SK-MEL-5 (cell line): ENCODE measurements around the gene NDOR1. TPM values are rescaled to one million over a fixed set of nuclear protein-coding genes. Genes with fewer than 3 reads are reported as not detected.

Source experiments
- DNase-seq: peaks from one replicate; pipeline ENCODE4 v3.0.0-alpha.2; 2016; ENCODE audit warnings: low read depth, low spot score
- in situ Hi-C: cut with HindIII; loops from 2 replicates; pipeline ENCODE4 v1.10.0; 2016; ENCODE audit warnings: low sequenced_read_pairs, high pct_unique_total_duplicates, low pct_unique_long_range_greater_than_20kb
- polyA plus RNA-seq, 2 experiments: library from polyadenylated mRNA; depleted of rRNA; stranded (reverse); fragments of >200 nt; gene quantifications; 2 replicates each; pipeline ENCODE4 v1.2.3, GENCODE V29; 2015
- total RNA-seq: library from RNA; depleted of rRNA; stranded (reverse); fragments of >200 nt; shearing (Covaris generic); gene quantifications from 2 replicates; pipeline ENCODE4 v1.2.3, GENCODE V29; 2014; rRNA removed

The NDOR1 gene
- total RNA-seq = 5.1 and 6.4 TPM in 2 replicates
- 22.3 and 24.3 TPM in 2 replicates for polyA plus RNA-seq (2015; cell fraction: cytosol; rRNA removed)
- polyA plus RNA-seq (2015; cell fraction: nucleus; rRNA removed) = 145 and 163 TPM in 2 replicates

DNA sequence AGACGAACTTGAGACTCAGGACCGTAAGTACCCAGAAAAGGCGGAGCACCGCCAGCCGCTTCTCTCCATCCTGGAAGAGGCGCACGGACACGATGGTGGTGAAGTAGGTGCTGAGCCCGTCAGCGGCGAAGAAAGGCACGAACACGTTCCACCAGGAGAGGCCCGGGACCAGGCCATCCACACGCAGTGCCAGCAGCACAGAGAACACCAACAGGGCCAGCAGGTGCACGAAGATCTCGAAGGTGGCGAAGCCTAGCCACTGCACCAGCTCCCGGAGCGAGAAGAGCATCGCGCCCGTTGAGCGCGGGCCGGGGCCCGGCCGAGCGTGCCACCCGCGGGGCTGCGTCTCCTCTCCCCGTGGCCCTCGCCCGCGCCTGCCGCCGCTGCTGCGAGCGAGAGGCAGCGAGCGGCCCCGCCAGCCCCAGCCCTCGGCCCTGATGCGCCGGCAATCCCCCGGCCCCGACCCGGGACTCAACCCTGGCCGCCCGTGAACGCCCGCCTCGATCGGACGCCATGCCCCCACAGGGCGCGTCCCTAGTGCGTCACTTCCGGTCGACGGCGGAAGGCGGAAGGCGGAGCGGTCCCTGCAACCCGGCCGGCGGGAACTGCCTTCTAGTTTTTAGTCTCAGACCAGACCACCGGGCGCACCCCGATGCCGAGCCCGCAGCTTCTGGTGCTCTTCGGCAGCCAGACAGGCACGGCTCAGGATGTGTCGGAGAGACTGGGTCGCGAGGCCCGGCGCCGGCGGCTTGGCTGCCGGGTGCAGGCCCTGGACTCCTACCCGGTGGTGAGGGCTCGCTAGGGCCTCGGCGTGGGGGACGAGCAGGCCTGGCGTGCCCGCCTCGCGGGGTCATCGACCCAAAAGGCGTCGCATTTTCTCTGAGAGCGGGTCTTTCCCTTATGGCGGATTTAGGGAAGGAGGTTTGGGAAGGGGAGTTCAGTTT lies at the start of gene NDOR1, which contains the start of gene TMEM203:
Gene NDOR1, plus strand, starts transcription at position 575 of the 944 bp plus-strand sequence. Its CDS starts 78 bp downstream, at position 653.
Gene TMEM203, minus strand, starts transcription at position 523 of the 944 bp plus-strand sequence. Its CDS starts 234 bp downstream, at position 289.
- peak; percentile 83 for DNase-seq
- in situ Hi-C loops = no loop called here

DNA sequence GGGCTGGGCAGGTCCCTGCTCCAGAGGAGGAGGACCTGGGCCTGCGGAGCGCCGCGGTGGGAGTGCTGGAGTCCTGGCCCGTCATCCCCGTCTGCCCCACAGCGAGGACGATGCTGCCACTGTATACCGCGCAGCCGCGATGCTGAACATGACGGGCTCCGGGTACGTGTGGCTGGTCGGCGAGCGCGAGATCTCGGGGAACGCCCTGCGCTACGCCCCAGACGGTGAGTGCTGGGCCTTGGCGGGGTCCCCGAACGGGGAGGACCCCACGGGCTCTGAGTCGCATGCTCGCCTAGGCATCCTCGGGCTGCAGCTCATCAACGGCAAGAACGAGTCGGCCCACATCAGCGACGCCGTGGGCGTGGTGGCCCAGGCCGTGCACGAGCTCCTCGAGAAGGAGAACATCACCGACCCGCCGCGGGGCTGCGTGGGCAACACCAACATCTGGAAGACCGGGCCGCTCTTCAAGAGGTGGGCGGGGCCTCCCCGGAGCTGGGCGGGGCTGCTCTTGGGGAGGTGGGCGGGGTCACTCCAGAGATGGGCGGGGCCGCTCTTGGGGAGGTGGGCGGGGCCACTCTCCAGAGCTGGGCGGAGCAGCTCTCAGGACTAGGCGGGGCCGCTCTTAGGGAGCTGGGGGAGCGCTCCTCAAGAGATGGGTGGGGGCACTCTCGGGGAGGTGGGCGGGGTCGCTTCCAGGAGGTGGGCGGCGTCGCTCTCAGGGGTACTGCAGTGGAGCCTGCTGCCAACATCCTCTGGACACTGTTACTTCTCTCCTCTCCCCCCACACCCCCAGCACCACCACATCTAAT lies 48.7 kb upstream of the NDOR1 start:
- in situ Hi-C loops = no loop called here
- peak; percentile 44 for DNase-seq

- in situ Hi-C loops = no loop called here
- no peak for DNase-seq
These were observed 47.7 kb upstream of the NDOR1 start for GRCh38 chr9:137157618-137158415.

DNA sequence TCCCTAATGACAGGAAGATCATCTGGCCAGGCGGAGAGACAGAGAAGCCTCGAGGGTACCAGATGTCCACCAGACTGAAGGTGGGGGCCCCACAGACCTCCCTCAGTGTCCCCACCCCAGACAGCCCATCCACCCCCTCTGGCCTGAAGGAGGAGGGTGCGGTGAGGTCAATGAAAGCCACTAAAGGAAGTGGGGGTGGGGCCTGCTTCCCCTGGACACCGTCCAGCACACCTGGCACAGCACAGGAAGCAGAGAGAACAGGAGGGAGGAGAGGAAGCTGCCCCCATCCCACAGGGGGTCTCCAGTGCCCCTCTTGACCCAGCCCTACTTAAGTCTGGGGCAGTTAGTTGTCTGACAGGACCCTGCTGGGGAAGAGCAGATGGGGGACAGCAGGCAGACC lies 46.9 kb upstream of the NDOR1 start:
- DNase-seq = no peak
- in situ Hi-C loops = no loop called here

GRCh38 chr9:137159105-137160053 lies 46.1 kb upstream of the NDOR1 start:
- no peak for DNase-seq
- in situ Hi-C loops = no loop called here

DNA sequence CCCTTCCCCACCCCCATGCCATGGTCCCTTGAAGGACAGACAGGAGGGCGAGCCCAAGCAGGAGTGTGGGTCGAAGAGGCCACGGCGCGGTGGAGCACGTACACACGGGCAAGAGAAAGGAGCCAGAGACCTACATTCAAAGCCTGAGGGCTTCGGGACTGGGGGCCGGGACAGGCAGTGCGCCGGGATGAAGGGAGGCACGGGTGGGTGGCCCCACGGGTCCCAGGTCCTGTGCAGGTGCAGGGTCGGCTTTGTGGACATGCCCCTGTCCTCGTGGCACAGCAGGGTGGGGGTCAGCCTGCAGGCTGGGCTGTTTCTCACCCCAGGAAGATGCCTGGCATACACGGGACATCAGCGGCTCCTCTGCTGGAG lies 45.5 kb upstream of the NDOR1 start:
- in situ Hi-C loops = no loop called here
- no peak for DNase-seq

- in situ Hi-C loops = no loop called here
- DNase-seq = no peak
These were observed 44.6 kb upstream of the NDOR1 start for GRCh38 chr9:137160716-137161557.

DNA sequence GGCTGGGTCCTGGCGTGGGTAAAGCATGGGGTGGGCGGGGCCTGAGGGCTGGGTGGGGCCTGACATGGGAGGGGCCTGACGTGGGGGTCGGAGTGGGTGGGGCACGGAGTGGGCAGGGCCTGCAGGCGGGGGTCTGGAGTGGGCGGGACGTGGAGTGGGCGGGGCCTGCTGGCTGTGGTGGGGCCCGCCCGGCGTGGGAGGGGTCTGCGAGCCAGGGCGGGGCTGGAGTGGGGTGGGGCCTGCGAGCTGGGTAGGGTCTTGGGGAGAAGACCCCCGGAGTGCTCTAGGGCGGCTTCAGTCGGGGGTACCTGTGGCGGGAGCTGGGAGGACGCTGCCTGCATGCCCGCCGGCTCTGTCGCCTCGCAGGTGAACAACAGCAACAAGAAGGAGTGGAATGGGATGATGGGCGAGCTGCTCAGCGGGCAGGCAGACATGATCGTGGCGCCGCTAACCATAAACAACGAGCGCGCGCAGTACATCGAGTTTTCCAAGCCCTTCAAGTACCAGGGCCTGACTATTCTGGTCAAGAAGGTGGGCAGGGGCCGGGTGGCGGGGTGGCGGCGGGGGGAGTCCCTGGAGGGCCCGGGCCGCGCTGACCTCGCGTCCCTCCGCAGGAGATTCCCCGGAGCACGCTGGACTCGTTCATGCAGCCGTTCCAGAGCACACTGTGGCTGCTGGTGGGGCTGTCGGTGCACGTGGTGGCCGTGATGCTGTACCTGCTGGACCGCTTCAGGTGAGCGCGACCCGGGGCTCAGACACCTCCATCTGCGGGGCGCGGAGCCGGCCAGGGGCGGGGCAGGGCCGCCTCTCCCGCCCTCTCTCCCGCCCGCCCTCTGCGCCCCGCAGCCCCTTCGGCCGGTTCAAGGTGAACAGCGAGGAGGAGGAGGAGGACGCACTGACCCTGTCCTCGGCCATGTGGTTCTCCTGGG lies 43.7 kb upstream of the NDOR1 start:
- in situ Hi-C loops = no loop called here
- DNase-seq = peak; percentile 37

GRCh38 chr9:137162505-137163364 lies 42.8 kb upstream of the NDOR1 start:
- DNase-seq = peak; percentile 38
- in situ Hi-C loops = no loop called here

DNA sequence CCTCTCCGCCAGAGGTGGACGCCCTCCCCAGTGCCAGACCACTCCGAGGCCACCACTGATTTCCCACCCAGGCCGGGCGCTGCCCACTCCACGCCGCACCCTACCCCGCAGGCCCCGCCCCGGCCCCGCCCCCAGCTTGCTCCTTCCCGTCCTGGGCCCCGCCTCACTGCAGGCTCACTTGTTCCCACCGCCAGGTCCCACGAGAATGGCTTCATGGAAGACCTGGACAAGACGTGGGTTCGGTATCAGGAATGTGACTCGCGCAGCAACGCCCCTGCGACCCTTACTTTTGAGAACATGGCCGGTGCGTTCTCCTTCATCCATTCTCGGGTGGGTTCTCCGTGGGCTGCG lies 42.2 kb upstream of the NDOR1 start:
- DNase-seq = peak; percentile 53

GRCh38 chr9:137163805-137164204 lies 41.7 kb upstream of the NDOR1 start:
- in situ Hi-C loops = no loop called here
- no peak for DNase-seq

More for the DNA sequence above, 42.2 kb upstream of the NDOR1 start:
- in situ Hi-C loops = no loop called here

DNA sequence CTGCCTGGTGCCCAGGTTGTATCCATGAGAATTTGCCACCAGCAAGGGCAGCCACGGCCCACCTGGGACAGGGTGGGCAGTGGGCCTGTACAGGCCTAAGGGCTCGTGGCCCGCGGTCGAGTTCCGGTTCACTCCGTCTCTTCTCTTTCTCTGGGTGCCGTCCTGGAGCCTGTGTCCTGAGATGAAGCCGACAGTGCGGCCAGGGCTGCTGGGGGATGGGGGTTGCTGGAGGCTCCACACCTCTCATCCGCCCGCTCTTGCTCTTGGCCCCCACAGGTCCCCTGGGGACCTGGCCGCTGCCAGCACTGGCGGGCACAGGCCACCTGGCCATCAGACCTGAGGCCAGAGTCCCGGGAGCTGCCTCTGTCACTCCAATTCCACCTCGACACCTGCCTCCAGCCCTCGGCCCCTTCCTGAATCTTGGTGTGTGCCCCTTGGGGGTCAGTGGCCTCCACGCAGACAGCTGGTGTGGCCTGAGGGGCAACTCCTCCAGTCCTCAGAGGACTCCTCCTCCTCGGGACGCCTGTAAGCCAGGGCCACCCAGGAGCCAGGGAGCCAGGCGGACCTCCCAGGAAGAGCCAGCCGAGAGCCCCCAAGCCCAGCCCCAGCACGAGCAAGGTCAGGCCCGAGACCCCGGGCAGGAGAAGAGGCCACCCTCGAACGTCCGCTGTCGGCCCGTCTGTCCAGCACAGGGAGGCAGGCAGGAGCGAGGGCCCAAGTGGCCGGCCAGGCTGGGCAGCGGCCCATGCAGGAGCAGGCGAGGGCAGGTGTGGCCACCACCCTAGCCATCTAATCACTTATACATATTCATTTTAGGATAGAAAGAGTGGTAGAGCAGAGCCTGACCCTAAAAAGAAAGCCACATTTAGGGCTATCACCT lies 40.9 kb upstream of the NDOR1 start:
- DNase-seq = no peak
- in situ Hi-C loops = no loop called here

DNA sequence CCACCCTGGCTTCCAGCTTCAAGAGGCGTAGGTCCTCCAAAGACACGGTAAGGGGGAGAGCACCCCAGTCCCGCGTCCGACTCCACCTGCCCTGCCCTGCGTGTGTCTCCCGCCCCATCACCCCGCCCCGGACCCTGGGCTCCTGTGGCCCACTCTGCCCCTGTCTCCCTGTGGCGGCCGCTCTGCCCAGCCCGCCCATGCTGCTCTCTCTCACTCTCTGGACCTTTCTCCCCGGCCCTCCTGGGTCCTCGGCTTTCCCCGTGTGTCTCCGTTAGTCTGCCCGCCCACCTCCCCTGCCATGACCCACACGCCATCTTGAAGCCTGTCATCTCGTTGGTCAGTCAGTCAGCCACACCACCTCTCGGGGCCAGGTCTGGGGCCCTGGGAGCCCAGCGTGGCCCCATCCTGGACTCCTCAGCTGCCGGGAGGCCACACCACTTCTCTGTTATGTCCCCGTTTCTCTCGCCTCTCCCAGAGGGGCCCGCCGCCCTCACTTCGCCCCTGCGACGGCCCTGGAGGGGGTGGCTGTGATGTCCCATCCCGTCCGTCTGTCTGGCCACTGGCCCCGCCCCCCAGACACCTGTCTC lies 40.2 kb upstream of the NDOR1 start:
- in situ Hi-C loops = no loop called here

More for the DNA sequence above, 40.2 kb upstream of the NDOR1 start:
- DNase-seq = no peak
